A549 (cell line): ENCODE data around the gene RELN. TPM values are rescaled to one million over a fixed set of nuclear protein-coding genes. Genes with fewer than 3 reads are reported as not detected.

Source experiments
- ATAC-seq, 2 experiments: fragments of 200-7000 bp in 1 of 2; fragments of >200 bp in 1 of 2; cut with Nextera tagmentation in 1 of 2; cut with Tn5 transposase in 1 of 2; 3 replicates each; pipeline versions ENCODE4 v1.8.0 to v1.9.1; 2018 to 2020; ENCODE audit warnings: mild to moderate bottlenecking in 1 of 2, moderate library complexity in 1 of 2
- CTCF ChIA-PET: fragments of 300-600 bp; sonication (Branson Sonifier 250); formaldehyde crosslinking; extraction: SDS; loops from one replicate; lab custom pipeline; 2021; ENCODE audit warnings: antibody characterized with exemption, inconsistent platforms; lab: Yijun Ruan, JAX
- POLR2A ChIA-PET: fragments of 350-600 bp; formaldehyde crosslinking; extraction: SDS; loops from one replicate; lab custom pipeline; 2021; ENCODE audit warnings: antibody characterized with exemption, inconsistent platforms; lab: Yijun Ruan, JAX
- DNase-seq, 2 experiments: peaks; one replicate each; pipeline versions ENCODE4 v3.0.0 to v3.0.0-alpha.2; 2011 to 2016; ENCODE audit warnings: low read depth in 1 of 2, low spot score in 1 of 2
- FAIRE-seq: peaks from 2 replicates; lab custom pipeline; 2011; peaks lifted over from hg19 to GRCh38; lab: Jason Lieb, UNC
- H3K27ac ChIP-seq, 2 experiments: fragments of >200 bp; sonication (Bioruptor Twin); formaldehyde crosslinking; 3 replicates each; pipeline ENCODE4 v1.5.1; 2016 to 2017
- H3K4me1 ChIP-seq: fragments of >200 bp; sonication (Bioruptor Twin); formaldehyde crosslinking; 3 replicates; pipeline ENCODE4 v1.6.1; 2016
- H3K4me2 ChIP-seq: fragments of >200 bp; sonication (Bioruptor Twin); formaldehyde crosslinking; 3 replicates; pipeline ENCODE4 v1.6.1; 2016
- H3K4me3 ChIP-seq: fragments of >200 bp; sonication (Bioruptor Twin); formaldehyde crosslinking; 3 replicates; pipeline ENCODE4 v1.5.1; 2016
- H3K9me3 ChIP-seq: fragments of >200 bp; sonication (Bioruptor Twin); formaldehyde crosslinking; 3 replicates; pipeline ENCODE4 v1.6.1; 2016
- CBX8 ChIP-seq: fragments of 200-600 bp; sonication (generic); IDR thresholded peaks from 2 replicates; pipeline ENCODE4 v1.6.1; 2016
- CEBPB ChIP-seq, 2 experiments: fragments of >200 bp in 1 of 2; sonication (Bioruptor Twin) in 1 of 2; formaldehyde crosslinking in 1 of 2; IDR thresholded peaks; 2 replicates each; pipeline ENCODE4 v1.6.1; 2012 to 2016
- EHMT2 ChIP-seq: fragments of 200-600 bp; sonication (generic); IDR thresholded peaks from 2 replicates; pipeline ENCODE4 v1.6.1; 2016; ENCODE audit warnings: antibody characterized with exemption, low read depth, mild to moderate bottlenecking, moderate library complexity
- EP300 ChIP-seq, 2 experiments: fragments of >200 bp; sonication (Bioruptor Twin); formaldehyde crosslinking; IDR thresholded peaks; 2 replicates in 1 of 2; 3 replicates in 1 of 2; pipeline ENCODE4 v1.6.1; 2016 to 2017
- FOSL2 ChIP-seq, 2 experiments: fragments of 450-650 bp in 1 of 2; fragments of >200 bp in 1 of 2; sonication (Bioruptor Twin) in 1 of 2; formaldehyde crosslinking; IDR thresholded peaks; 2 replicates each; pipeline versions ENCODE4 v1.5.0 to v1.6.1; 2016 to 2020; ENCODE audit warnings: mild to moderate bottlenecking in 1 of 2, moderate library complexity in 1 of 2
- HEYL ChIP-seq: fragments of 250-450 bp; sonication (Bioruptor Pico); IDR thresholded peaks from 2 replicates; pipeline ENCODE4 v1.8.0; 2021; ENCODE audit warnings: mild to moderate bottlenecking, moderate library complexity
- HOXA7 ChIP-seq: fragments of 250-450 bp; sonication (Bioruptor Pico); IDR thresholded peaks from 2 replicates; pipeline ENCODE4 v1.5.0; 2020; ENCODE audit warnings: mild to moderate bottlenecking, moderate library complexity
- HOXB13 ChIP-seq: fragments of 250-450 bp; sonication (Bioruptor Pico); IDR thresholded peaks from 2 replicates; pipeline ENCODE4 v1.5.0; 2020; ENCODE audit warnings: low read depth, mild to moderate bottlenecking, moderate library complexity
- MAFK ChIP-seq: fragments of 450-650 bp; IDR thresholded peaks from 2 replicates; pipeline ENCODE4 v1.6.1; 2014; ENCODE audit not compliant: partially characterized antibody
- MYC ChIP-seq: IDR thresholded peaks from 2 replicates; pipeline ENCODE4 v1.6.1; 2012; ENCODE audit warnings: mild to moderate bottlenecking, inconsistent platforms, low read length, improper control_type of control experiment, borderline replicate concordance
- NR3C1 ChIP-seq: fragments of >200 bp; sonication (Bioruptor Twin); formaldehyde crosslinking; IDR thresholded peaks from 3 replicates; pipeline ENCODE4 v1.6.1; 2017
- POLR2AphosphoS2 ChIP-seq: conservative IDR thresholded peaks from 2 replicates; pipeline ENCODE4 v1.6.1; 2012; ENCODE audit warnings: low read length, improper control_type of control experiment, inconsistent platforms
- RAD21 ChIP-seq, 2 experiments: fragments of >200 bp in 1 of 2; sonication (Bioruptor Twin) in 1 of 2; formaldehyde crosslinking in 1 of 2; IDR thresholded peaks in 1 of 2; conservative IDR thresholded peaks in 1 of 2; 2 replicates in 1 of 2; 3 replicates in 1 of 2; pipeline ENCODE4 v1.6.1; 2012 to 2018; ENCODE audit warnings: inconsistent platforms in 1 of 2
- RCOR1 ChIP-seq: fragments of 150-350 bp; IDR thresholded peaks from 2 replicates; pipeline ENCODE4 v1.6.1; 2014; ENCODE audit warnings: antibody characterized with exemption, low read length, low read depth
- RNF2 ChIP-seq: fragments of 200-600 bp; sonication (generic); IDR thresholded peaks from 2 replicates; pipeline ENCODE4 v1.6.1; 2016; ENCODE audit warnings: low read depth, mild to moderate bottlenecking, antibody characterized with exemption, moderate library complexity, borderline replicate concordance
- TFCP2L1 ChIP-seq: fragments of 250-450 bp; sonication (Bioruptor Pico); IDR thresholded peaks from 2 replicates; pipeline ENCODE4 v1.5.0; 2021; ENCODE audit warnings: mild to moderate bottlenecking
- ZNF302 ChIP-seq: fragments of 250-450 bp; sonication (Bioruptor Pico); IDR thresholded peaks from 2 replicates; pipeline ENCODE4 v1.9.0; 2021; ENCODE audit warnings: inconsistent platforms, mild to moderate bottlenecking, moderate library complexity
- WGBS: methylation state at CpG from one replicate; pipeline ENCODE4 v1.1.6; 2017; ENCODE audit errors: missing lambda C conversion rate; 5-methylcytosine and 5-hydroxymethylcytosine counted together
- polyA plus RNA-seq, 4 experiments: library from polyadenylated mRNA; depleted of rRNA in 3 of 4; stranded (reverse); fragments of >200 nt; fragmentation: RNase III in 1 of 4; extraction: RNeasy Plus Mini Kit Qiagen cat#74134 plus additional on column Dnase treatment in 1 of 4; gene quantifications; 2 replicates in 3 of 4; 3 replicates in 1 of 4; pipeline ENCODE4 v1.2.3, GENCODE V29; 2011 to 2017
- TF ChIP-seq, protein P1 (sequence below): fragments of >200 bp; sonication (Bioruptor Twin); formaldehyde crosslinking; IDR thresholded peaks from 3 replicates; pipeline ENCODE4 v1.5.1; 2016

The RELN gene
- polyA plus RNA-seq, 2 of the 4 experiments (the other 2 are of a cell fraction) = not detected

DNA sequence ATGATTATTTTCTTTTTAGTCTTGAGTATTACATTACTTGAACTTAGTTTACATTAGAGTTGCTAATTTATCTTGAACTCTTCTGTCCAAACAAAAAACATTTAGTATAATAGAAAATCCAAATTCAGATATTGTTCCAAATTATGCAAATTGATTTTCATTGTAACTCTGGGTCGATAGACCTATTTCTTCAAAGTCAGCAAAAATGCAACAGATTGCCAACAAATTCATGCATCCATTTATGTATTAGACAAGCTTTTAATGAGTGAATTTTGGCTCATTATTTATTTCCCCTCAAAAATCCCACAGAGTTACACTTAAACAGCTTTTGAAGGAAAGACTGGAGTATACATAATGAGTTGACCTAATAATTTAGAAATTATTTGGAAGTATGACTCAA is 240.8 kb downstream of the RELN start:
- FAIRE-seq (no peak), DNase-seq (no peak), ATAC-seq (no peak)
- Histone ChIP-seq H3K4me3 (no peak overlapping the region), H3K4me1 (no peaks in the 10 kb centered on the region), H3K4me2 (no peak overlapping the region), H3K9me3 (no peaks in the 10 kb centered on the region), H3K27ac (no peak overlapping the region)
- 2% methylated on average over 1 of the region's 1 CpG for WGBS
- TF ChIP-seq MAFK (peak; percentile 58), EHMT2 (no peak), FOSL2 (IDR thresholded peaks at IDR 0.05) (no peak), FOSL2 (CRISPR knock-in tag; IDR thresholded peaks at IDR 0.05) (no peak), ZNF302 (CRISPR knock-in tag) (no peak)
- POLR2A ChIA-PET = no interaction called here
- CTCF ChIA-PET = interaction anchor here (1.0 kb wide), 1 partner anchor 174 kb away, joined by 4 read pairs; no protein-coding TSS in a partner anchor

DNA sequence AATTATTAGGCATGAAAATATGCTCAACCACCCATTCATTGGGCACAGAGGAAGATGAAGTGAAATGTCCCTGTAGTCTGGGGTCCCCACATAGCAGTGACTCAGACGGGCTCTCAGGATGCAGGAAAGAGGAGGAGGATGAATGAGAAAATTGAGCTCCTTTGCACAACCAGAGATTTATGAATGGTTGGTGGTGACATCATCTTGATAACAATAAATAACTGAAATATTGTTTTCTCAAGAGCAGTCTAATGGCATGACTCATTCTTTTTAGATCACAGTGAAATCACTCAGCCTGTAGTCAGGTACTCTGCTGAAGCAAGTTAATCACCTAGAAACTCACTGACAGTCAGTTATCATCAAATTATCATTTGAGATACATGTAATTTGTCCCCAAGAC is 254.1 kb downstream of the RELN start:
- POLR2A ChIA-PET = no interaction called here
- Histone ChIP-seq H3K4me3 (no peak overlapping the region), H3K9me3 (no peaks in the 10 kb centered on the region), H3K27ac (no peak overlapping the region), H3K4me2 (no peak overlapping the region), H3K4me1 (no peaks in the 10 kb centered on the region)
- FAIRE-seq = no peak
- 4% methylated on average over 1 of the region's 1 CpG for WGBS
- ATAC-seq = no peak
- no peak for TF ChIP-seq NR3C1
- TF ChIP-seq FOSL2 (IDR thresholded peaks at IDR 0.05) = no peak
- TF ChIP-seq FOSL2 (CRISPR knock-in tag; IDR thresholded peaks at IDR 0.05) = peak; percentile 64
- peak in 1 of 2 experiments; percentile 2 for DNase-seq
- CTCF ChIA-PET = no interaction called here

DNA sequence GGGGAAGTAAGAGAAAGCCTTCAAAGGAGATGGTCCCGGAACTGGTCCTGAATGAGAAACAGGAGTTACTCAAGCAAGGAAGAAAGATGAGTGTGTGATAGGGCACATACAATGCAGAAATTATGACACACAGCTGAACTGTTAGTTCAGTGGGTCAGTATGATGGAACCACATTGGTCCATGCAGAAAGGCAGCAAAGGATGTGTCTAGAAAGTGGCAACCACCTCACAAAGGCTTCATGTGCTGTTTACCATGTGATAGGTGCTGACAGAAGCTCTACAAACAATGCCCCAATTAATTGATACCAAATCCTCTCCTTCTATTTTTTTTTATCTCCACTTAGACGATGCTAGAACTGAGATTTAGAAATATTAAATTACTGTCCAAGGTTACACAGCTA is 258.3 kb downstream of the RELN start:
- TF ChIP-seq RCOR1 (no peak), HEYL (CRISPR knock-in tag) (no peak), RAD21 (conservative IDR thresholded peaks at IDR 0.05 in 1 of 2, IDR thresholded peaks at IDR 0.05 in 1 of 2) (no peak), CBX8 (no peak), CEBPB (IDR thresholded peaks at IDR 0.05) (no peak), ZNF302 (CRISPR knock-in tag) (no peak), RNF2 (no peak), EP300 (IDR thresholded peaks at IDR 0.05) (no peak)
- TF ChIP-seq, protein P1, sequence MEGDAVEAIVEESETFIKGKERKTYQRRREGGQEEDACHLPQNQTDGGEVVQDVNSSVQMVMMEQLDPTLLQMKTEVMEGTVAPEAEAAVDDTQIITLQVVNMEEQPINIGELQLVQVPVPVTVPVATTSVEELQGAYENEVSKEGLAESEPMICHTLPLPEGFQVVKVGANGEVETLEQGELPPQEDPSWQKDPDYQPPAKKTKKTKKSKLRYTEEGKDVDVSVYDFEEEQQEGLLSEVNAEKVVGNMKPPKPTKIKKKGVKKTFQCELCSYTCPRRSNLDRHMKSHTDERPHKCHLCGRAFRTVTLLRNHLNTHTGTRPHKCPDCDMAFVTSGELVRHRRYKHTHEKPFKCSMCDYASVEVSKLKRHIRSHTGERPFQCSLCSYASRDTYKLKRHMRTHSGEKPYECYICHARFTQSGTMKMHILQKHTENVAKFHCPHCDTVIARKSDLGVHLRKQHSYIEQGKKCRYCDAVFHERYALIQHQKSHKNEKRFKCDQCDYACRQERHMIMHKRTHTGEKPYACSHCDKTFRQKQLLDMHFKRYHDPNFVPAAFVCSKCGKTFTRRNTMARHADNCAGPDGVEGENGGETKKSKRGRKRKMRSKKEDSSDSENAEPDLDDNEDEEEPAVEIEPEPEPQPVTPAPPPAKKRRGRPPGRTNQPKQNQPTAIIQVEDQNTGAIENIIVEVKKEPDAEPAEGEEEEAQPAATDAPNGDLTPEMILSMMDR = no peak
- Histone ChIP-seq H3K27ac (no peak overlapping the region), H3K4me3 (no peak overlapping the region), H3K4me2 (no peak overlapping the region), H3K9me3 (no peaks in the 10 kb centered on the region), H3K4me1 (no peaks in the 10 kb centered on the region)
- DNase-seq (no peak), ATAC-seq (no peak), FAIRE-seq (no peak)
- 20% methylated on average over 2 of the region's 2 CpGs for WGBS
- ChIA-PET CTCF (no interaction called here), POLR2A (no interaction called here)

DNA sequence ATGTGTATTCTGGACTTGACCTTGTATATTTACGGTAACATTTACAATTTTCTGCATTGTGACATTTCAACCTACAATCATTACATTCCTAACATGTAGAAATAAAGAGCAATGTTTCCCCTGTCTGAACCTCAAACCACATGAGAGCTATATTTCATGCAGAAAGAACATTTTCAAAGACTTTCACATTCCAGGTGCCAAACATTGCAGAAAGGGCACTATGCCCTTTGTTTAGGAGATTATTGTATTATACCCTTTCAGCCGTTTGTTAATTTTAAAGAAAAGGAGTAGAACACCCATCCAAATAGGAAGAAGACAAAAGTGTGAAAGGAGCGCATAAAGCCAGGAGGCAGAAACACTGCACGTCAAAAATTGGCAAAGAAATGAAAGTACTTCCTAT is 260.4 kb downstream of the RELN start:
- ATAC-seq (no peak), FAIRE-seq (no peak), DNase-seq (no peak)
- POLR2A ChIA-PET = no interaction called here
- 41% methylated on average over 4 of the region's 4 CpGs for WGBS
- no peak overlapping the region for H3K4me2 ChIP-seq
- no peaks in the 10 kb centered on the region for H3K9me3 ChIP-seq
- no peak overlapping the region for H3K27ac ChIP-seq
- TF ChIP-seq MYC (no peak), HOXB13 (CRISPR knock-in tag) (no peak), HOXA7 (no peak), NR3C1 (no peak), FOSL2 (IDR thresholded peaks at IDR 0.05) (no peak), FOSL2 (CRISPR knock-in tag; IDR thresholded peaks at IDR 0.05) (no peak), RNF2 (no peak), TFCP2L1 (CRISPR knock-in tag) (no peak), POLR2AphosphoS2 (no peak)
- no peaks in the 10 kb centered on the region for H3K4me1 ChIP-seq
- CTCF ChIA-PET = no interaction called here
- no peak overlapping the region for H3K4me3 ChIP-seq
